Fibroblast of mammary gland (primary cell): ENCODE measurements around the gene KIF26B.

Experiments
- DNase-seq: peaks from one replicate; pipeline ENCODE4 v3.0.0-alpha.2; 2010; ENCODE audit warnings: low read depth
- H3K4me3 ChIP-seq: 2 replicates; pipeline ENCODE4 v1.5.1; 2011; ENCODE audit warnings: low read depth, mild to moderate bottlenecking, low read length, moderate library complexity; ENCODE audit not compliant: control insufficient read depth
- CTCF ChIP-seq: conservative IDR thresholded peaks from 2 replicates; pipeline ENCODE4 v1.5.1; 2011; ENCODE audit warnings: low read depth, low read length, inconsistent platforms; ENCODE audit not compliant: control insufficient read depth, insufficient read depth

Gene KIF26B

GRCh38 chr1:245599371-245600174, 444.8 kb downstream of the KIF26B start:
- no peak for TF ChIP-seq CTCF
- H3K4me3 ChIP-seq = no peak overlapping the region
- peak; percentile 97 for DNase-seq

- no peak for TF ChIP-seq CTCF
- no peak overlapping the region for H3K4me3 ChIP-seq
- DNase-seq = no peak
Observed at GRCh38 chr1:245600658-245601057, 445.9 kb downstream of the KIF26B start.

GRCh38 chr1:245603311-245603865, 448.6 kb downstream of the KIF26B start:
- TF ChIP-seq CTCF = no peak
- no peak overlapping the region for H3K4me3 ChIP-seq

GRCh38 chr1:245604979-245605378, 450.2 kb downstream of the KIF26B start:
- H3K4me3 ChIP-seq = no peak overlapping the region
- no peak for TF ChIP-seq CTCF
- peak; percentile 72 for DNase-seq

More at GRCh38 chr1:245603311-245603865, 448.6 kb downstream of the KIF26B start:
- peak; percentile 59 for DNase-seq

- peak; percentile 93 for DNase-seq
- no peak overlapping the region for H3K4me3 ChIP-seq
- no peak for TF ChIP-seq CTCF
Observed at GRCh38 chr1:245605480-245606156, 450.8 kb downstream of the KIF26B start.

- H3K4me3 ChIP-seq = no peak overlapping the region
- no peak for DNase-seq
- no peak for TF ChIP-seq CTCF
Observed at GRCh38 chr1:245606157-245606725, 451.5 kb downstream of the KIF26B start.
